Measurements from ENCODE around the gene ATP1B4. TPM values are rescaled to one million over a fixed set of nuclear protein-coding genes. Genes with fewer than 3 reads are reported as not detected.

ATP1B4 gene
- total and polyA plus RNA-seq, 2 of the 13 experiments (the other 11 are each of a cell fraction or from before 2014, with no cell fraction given) = not detected

DNA sequence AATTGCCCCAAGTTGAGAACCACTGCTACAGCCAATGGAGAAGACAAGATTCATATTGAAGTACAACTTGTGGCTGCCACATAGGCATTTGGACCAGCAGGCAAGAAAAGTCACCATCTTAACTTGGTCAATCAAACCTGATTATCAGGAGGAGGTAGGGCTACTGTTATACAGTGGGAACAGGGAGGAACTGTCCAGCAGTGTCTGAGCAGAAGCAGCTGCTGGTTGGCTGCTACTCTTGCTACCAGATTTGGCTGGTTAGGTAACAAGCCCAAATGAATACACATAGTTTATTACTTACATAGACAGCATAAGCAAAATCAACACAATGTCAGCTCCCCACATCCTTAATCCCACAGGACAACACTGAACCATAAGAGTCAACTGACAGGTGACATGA lies 39.4 kb downstream of the ATP1B4 start:
- no peaks in the 10 kb centered on the region for H3K36me3 ChIP-seq (replicated peaks in 1 of 2; ENCODE audit: control insufficient read depth in 1 of 2, insufficient read depth in 2 of 2, low read length in 2 of 2)
- H3K27me3 ChIP-seq (ENCODE audit: control insufficient read depth in 1 of 2, insufficient read depth in 2 of 2, low read length in 2 of 2) = no peaks in the 10 kb centered on the region
- FAIRE-seq (no peak), DNase-seq (ENCODE audit: low spot score) (no peak), ATAC-seq (no peak)
- H3K4me2 ChIP-seq (ENCODE audit: low read depth, low read length) = no peak overlapping the region
- H3K9me3 ChIP-seq (ENCODE audit: low read length) = no peaks in the 10 kb centered on the region
- TF ChIP-seq, protein P1, sequence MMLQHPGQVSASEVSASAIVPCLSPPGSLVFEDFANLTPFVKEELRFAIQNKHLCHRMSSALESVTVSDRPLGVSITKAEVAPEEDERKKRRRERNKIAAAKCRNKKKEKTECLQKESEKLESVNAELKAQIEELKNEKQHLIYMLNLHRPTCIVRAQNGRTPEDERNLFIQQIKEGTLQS (CRISPR knock-in tag; IDR thresholded peaks at IDR 0.05) = no peak
- TF ChIP-seq, protein P2, sequence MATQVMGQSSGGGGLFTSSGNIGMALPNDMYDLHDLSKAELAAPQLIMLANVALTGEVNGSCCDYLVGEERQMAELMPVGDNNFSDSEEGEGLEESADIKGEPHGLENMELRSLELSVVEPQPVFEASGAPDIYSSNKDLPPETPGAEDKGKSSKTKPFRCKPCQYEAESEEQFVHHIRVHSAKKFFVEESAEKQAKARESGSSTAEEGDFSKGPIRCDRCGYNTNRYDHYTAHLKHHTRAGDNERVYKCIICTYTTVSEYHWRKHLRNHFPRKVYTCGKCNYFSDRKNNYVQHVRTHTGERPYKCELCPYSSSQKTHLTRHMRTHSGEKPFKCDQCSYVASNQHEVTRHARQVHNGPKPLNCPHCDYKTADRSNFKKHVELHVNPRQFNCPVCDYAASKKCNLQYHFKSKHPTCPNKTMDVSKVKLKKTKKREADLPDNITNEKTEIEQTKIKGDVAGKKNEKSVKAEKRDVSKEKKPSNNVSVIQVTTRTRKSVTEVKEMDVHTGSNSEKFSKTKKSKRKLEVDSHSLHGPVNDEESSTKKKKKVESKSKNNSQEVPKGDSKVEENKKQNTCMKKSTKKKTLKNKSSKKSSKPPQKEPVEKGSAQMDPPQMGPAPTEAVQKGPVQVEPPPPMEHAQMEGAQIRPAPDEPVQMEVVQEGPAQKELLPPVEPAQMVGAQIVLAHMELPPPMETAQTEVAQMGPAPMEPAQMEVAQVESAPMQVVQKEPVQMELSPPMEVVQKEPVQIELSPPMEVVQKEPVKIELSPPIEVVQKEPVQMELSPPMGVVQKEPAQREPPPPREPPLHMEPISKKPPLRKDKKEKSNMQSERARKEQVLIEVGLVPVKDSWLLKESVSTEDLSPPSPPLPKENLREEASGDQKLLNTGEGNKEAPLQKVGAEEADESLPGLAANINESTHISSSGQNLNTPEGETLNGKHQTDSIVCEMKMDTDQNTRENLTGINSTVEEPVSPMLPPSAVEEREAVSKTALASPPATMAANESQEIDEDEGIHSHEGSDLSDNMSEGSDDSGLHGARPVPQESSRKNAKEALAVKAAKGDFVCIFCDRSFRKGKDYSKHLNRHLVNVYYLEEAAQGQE (IDR thresholded peaks at IDR 0.05; ENCODE audit: borderline replicate concordance in 1 of 2, low read depth in 1 of 2, low read length in 2 of 2) = peak; percentile 8 to 82; a peak in 3 of 4 replicates
- TF ChIP-seq, protein P3, sequence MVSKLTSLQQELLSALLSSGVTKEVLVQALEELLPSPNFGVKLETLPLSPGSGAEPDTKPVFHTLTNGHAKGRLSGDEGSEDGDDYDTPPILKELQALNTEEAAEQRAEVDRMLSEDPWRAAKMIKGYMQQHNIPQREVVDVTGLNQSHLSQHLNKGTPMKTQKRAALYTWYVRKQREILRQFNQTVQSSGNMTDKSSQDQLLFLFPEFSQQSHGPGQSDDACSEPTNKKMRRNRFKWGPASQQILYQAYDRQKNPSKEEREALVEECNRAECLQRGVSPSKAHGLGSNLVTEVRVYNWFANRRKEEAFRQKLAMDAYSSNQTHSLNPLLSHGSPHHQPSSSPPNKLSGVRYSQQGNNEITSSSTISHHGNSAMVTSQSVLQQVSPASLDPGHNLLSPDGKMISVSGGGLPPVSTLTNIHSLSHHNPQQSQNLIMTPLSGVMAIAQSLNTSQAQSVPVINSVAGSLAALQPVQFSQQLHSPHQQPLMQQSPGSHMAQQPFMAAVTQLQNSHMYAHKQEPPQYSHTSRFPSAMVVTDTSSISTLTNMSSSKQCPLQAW (CRISPR knock-in tag; IDR thresholded peaks at IDR 0.05) = no peak
- TF ChIP-seq, protein P4, sequence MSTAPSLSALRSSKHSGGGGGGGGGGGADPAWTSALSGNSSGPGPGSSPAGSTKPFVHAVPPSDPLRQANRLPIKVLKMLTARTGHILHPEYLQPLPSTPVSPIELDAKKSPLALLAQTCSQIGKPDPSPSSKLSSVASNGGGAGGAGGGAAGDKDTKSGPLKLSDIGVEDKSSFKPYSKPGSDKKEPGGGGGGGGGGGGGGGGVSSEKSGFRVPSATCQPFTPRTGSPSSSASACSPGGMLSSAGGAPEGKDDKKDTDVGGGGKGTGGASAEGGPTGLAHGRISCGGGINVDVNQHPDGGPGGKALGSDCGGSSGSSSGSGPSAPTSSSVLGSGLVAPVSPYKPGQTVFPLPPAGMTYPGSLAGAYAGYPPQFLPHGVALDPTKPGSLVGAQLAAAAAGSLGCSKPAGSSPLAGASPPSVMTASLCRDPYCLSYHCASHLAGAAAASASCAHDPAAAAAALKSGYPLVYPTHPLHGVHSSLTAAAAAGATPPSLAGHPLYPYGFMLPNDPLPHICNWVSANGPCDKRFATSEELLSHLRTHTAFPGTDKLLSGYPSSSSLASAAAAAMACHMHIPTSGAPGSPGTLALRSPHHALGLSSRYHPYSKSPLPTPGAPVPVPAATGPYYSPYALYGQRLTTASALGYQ (CRISPR knock-in tag; IDR thresholded peaks at IDR 0.05) = no peak
- TF ChIP-seq SNAPC2 (CRISPR knock-in tag; IDR thresholded peaks at IDR 0.05) (no peak), GATAD1 (CRISPR knock-in tag; IDR thresholded peaks at IDR 0.05) (no peak), CBX2 (IDR thresholded peaks at IDR 0.05; ENCODE audit: low read depth, low read length) (no peak), CBX2 (CRISPR knock-in tag; IDR thresholded peaks at IDR 0.05; ENCODE audit: low read depth) (no peak), MIER2 (CRISPR knock-in tag; IDR thresholded peaks at IDR 0.05) (0 out of 2 replicates have a peak, but pooled peaks have one; percentile 59), KDM4B (CRISPR knock-in tag; IDR thresholded peaks at IDR 0.05) (no peak), SP140L (CRISPR knock-in tag; IDR thresholded peaks at IDR 0.05; ENCODE audit: borderline replicate concordance) (no peak), FOXO1 (CRISPR knock-in tag; IDR thresholded peaks at IDR 0.05) (no peak)
- H4K20me1 ChIP-seq (ENCODE audit: insufficient read depth, low read length) = no peaks in the 10 kb centered on the region
- H3K27ac ChIP-seq (ENCODE audit: extremely low read length, insufficient read depth, low read length) = no peak overlapping the region
- no TSS peak for BruUV-seq (replicated peaks)
- in situ Hi-C loops (cut with HindIII; ENCODE audit: extremely low pct_ligation_motif_present, low pct_unique_long_range_greater_than_20kb) = no loop called here
- no peak overlapping the region for H3K4me3 ChIP-seq (replicated peaks in 1 of 3; ENCODE audit: insufficient read depth in 1 of 3, low read depth in 2 of 3, low read length in 3 of 3)
- H3K9ac ChIP-seq (ENCODE audit: insufficient read depth, low read depth, low read length) = no peak overlapping the region
- intact Hi-C loops (cut with micrococcal nuclease; ENCODE audit: unreplicated experiment) = no loop called here
- no peak overlapping the region for H2AFZ ChIP-seq (ENCODE audit: low read length)
- H3K4me1 ChIP-seq (ENCODE audit: insufficient read depth, low read length) = no peaks in the 10 kb centered on the region
- POLR2A ChIA-PET = no interaction called here
- CTCF ChIA-PET (ENCODE audit: low intra/inter-chr PET ratio, low total read pairs) = no interaction called here
- no peaks in the 10 kb centered on the region for H3K79me2 ChIP-seq (ENCODE audit: insufficient read depth, low read length)
